GM18505 (cell line): Measurements from ENCODE around the gene CCDC149.

Source experiments
- ATAC-seq: cut with Tn5 transposase; IDR thresholded peaks from one replicate; pipeline ENCODE4 v1.9.1; 2021; ENCODE audit not compliant: unreplicated experiment
- POLR2A ChIP-seq: IDR thresholded peaks from 4 replicates; pipeline ENCODE4 v1.6.1; 2011; ENCODE audit warnings: borderline replicate concordance; ENCODE audit not compliant: insufficient read depth, insufficient read length; ENCODE audit errors: extremely low read depth

Gene CCDC149

GRCh38 chr4:24880186-24880585 is 32.7 kb downstream of the CCDC149 start:
- TF ChIP-seq POLR2A, result no peak
- ATAC-seq, result no peak

GRCh38 chr4:24878636-24879016 is 34.2 kb downstream of the CCDC149 start:
- no peak for TF ChIP-seq POLR2A
- ATAC-seq, result no peak

GRCh38 chr4:24877868-24878635 is 34.8 kb downstream of the CCDC149 start:
- no peak for ATAC-seq
- no peak for TF ChIP-seq POLR2A

GRCh38 chr4:24876431-24876830 is 36.4 kb downstream of the CCDC149 start:
- no peak for ATAC-seq
- TF ChIP-seq POLR2A, result no peak

- TF ChIP-seq POLR2A, result no peak
- ATAC-seq, result no peak
Measured at GRCh38 chr4:24872720-24873119, 40.1 kb downstream of the CCDC149 start.

GRCh38 chr4:24871210-24871609 is 41.6 kb downstream of the CCDC149 start:
- no peak for ATAC-seq
- no peak for TF ChIP-seq POLR2A

GRCh38 chr4:24867766-24868296 is 45.0 kb downstream of the CCDC149 start:
- no peak for ATAC-seq
- TF ChIP-seq POLR2A, result no peak

- ATAC-seq, result no peak
- no peak for TF ChIP-seq POLR2A
Measured at GRCh38 chr4:24867251-24867650, 45.6 kb downstream of the CCDC149 start.

- no peak for ATAC-seq
- no peak for TF ChIP-seq POLR2A
Measured at GRCh38 chr4:24865401-24865800, 47.4 kb downstream of the CCDC149 start.

- no peak for ATAC-seq
- TF ChIP-seq POLR2A, result no peak
Measured at GRCh38 chr4:24863799-24864198, 49.0 kb downstream of the CCDC149 start.

- no peak for ATAC-seq
- TF ChIP-seq POLR2A, result no peak
Measured at GRCh38 chr4:24862073-24862751, 50.6 kb downstream of the CCDC149 start.

GRCh38 chr4:24858550-24858949 is 54.3 kb downstream of the CCDC149 start:
- no peak for TF ChIP-seq POLR2A
- ATAC-seq, result no peak

GRCh38 chr4:24858026-24858425 is 54.8 kb downstream of the CCDC149 start:
- ATAC-seq, result no peak
- TF ChIP-seq POLR2A, result no peak

- peak; percentile 86 for ATAC-seq
- no peak for TF ChIP-seq POLR2A
Measured at GRCh38 chr4:24856586-24856985, 56.3 kb downstream of the CCDC149 start.
